ENCODE data around the gene TRIM29. TPM values are rescaled to one million over a fixed set of nuclear protein-coding genes. Genes with fewer than 3 reads are reported as not detected.
A peak's percentile ranks its signal among the peaks of the same experiment; 100 is the strongest.

TRIM29 gene
- total and polyA plus RNA-seq, 2 of the 13 experiments (the other 11 are each of a cell fraction or from before 2014, with no cell fraction given): 0.86 TPM

GRCh38 chr11:120172054-120172911, 34.4 kb upstream of the TRIM29 start (continued):
- TF ChIP-seq, protein P1, sequence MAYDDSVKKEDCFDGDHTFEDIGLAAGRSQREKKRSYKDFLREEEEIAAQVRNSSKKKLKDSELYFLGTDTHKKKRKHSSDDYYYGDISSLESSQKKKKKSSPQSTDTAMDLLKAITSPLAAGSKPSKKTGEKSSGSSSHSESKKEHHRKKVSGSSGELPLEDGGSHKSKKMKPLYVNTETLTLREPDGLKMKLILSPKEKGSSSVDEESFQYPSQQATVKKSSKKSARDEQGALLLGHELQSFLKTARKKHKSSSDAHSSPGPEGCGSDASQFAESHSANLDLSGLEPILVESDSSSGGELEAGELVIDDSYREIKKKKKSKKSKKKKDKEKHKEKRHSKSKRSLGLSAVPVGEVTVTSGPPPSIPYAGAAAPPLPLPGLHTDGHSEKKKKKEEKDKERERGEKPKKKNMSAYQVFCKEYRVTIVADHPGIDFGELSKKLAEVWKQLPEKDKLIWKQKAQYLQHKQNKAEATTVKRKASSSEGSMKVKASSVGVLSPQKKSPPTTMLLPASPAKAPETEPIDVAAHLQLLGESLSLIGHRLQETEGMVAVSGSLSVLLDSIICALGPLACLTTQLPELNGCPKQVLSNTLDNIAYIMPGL (CRISPR knock-in tag; IDR thresholded peaks at IDR 0.05; ENCODE audit: borderline replicate concordance in 1 of 2, low read depth in 1 of 2): 0 out of 4 replicates have a peak, but pooled peaks of 1 of the 2 experiments have one; percentile 38
- peak; percentile 71; the same call in 1 of the 2 replicates for TF ChIP-seq EED (CRISPR knock-in tag; IDR thresholded peaks at IDR 0.05)
- TF ChIP-seq ZNF788 (CRISPR knock-in tag; IDR thresholded peaks at IDR 0.05; ENCODE audit: borderline replicate concordance): 0 out of 2 replicates have a peak, but pooled peaks have one; percentile 26
- TF ChIP-seq SMC3 (IDR thresholded peaks at IDR 0.05; ENCODE audit: low read length): peak; percentile 96
- TF ChIP-seq ZNF883 (CRISPR knock-in tag; IDR thresholded peaks at IDR 0.05; ENCODE audit: not compliant biosample characterization): peak; percentile 35
- TF ChIP-seq ZBTB8A (CRISPR knock-in tag; IDR thresholded peaks at IDR 0.05; ENCODE audit: borderline replicate concordance, low read depth): no peak
- no peak for TF ChIP-seq ESRRA (CRISPR knock-in tag; IDR thresholded peaks at IDR 0.05; ENCODE audit: low read depth)
- TF ChIP-seq NONO (IDR thresholded peaks at IDR 0.05): no peak
- TF ChIP-seq NONO (CRISPR knock-in tag; conservative IDR thresholded peaks at IDR 0.05): peak; percentile 66; the same call in 1 of the 2 replicates
- peak; percentile 98 for TF ChIP-seq RAD21 (CRISPR knock-in tag; IDR thresholded peaks at IDR 0.05)
- peak; percentile 36; the same call in 1 of the 2 replicates for TF ChIP-seq ZNF274 (CRISPR knock-in tag; IDR thresholded peaks at IDR 0.05)
- no peak for TF ChIP-seq ZNF468 (CRISPR knock-in tag; IDR thresholded peaks at IDR 0.05)
- peak; percentile 92 for TF ChIP-seq ZNF629 (CRISPR knock-in tag; conservative IDR thresholded peaks at IDR 0.05)
- no peak for TF ChIP-seq TFDP2 (CRISPR knock-in tag; IDR thresholded peaks at IDR 0.05)
- TF ChIP-seq ZC3H13 (CRISPR knock-in tag; IDR thresholded peaks at IDR 0.05): 0 out of 2 replicates have a peak, but pooled peaks have one; percentile 29
- TF ChIP-seq ZFP37 (CRISPR knock-in tag; IDR thresholded peaks at IDR 0.05; ENCODE audit: borderline replicate concordance): no peak
- 0 out of 2 replicates have a peak, but pooled peaks have one; percentile 34 for TF ChIP-seq HOXA9 (CRISPR knock-in tag; IDR thresholded peaks at IDR 0.05; ENCODE audit: borderline replicate concordance)
- TF ChIP-seq ZFP91 (CRISPR knock-in tag; IDR thresholded peaks at IDR 0.05; ENCODE audit: borderline replicate concordance): peak; percentile 61; the same call in 1 of the 2 replicates
- TF ChIP-seq HDAC2 (CRISPR knock-in tag; IDR thresholded peaks at IDR 0.05): no peak
- TF ChIP-seq IKZF5 (CRISPR knock-in tag; IDR thresholded peaks at IDR 0.05): 0 out of 2 replicates have a peak, but pooled peaks have one; percentile 21
- TF ChIP-seq ZNF232 (CRISPR knock-in tag; IDR thresholded peaks at IDR 0.05; ENCODE audit: borderline replicate concordance): 0 out of 2 replicates have a peak, but pooled peaks have one; percentile 19

Data from HepG2 (cell line).